Nephron progenitor cell (in vitro differentiated cells): ENCODE measurements around the gene PER2.
A peak's percentile ranks its signal among the peaks of the same experiment; 100 is the strongest.
"Not testable (repeated sequence)": the region's sequence is repeated elsewhere in the genome, so short reads cannot be mapped to it uniquely, and the experiment has no call there.

Experiments
- DNase-seq: peaks from one replicate; pipeline ENCODE4 v3.0.0; 2021
- H3K27ac Mint-ChIP-seq: 2 replicates; pipeline ENCODE4 v1.8.0; 2021; ENCODE audit warnings: mild to moderate bottlenecking, moderate library complexity, mixed read lengths
- H3K27me3 Mint-ChIP-seq: 2 replicates; pipeline ENCODE4 v1.8.0; 2021; ENCODE audit warnings: mild to moderate bottlenecking, low read depth, mixed read lengths; ENCODE audit not compliant: poor library complexity
- H3K36me3 Mint-ChIP-seq: 2 replicates; pipeline ENCODE4 v1.8.0; 2021; ENCODE audit warnings: low read depth, mixed read lengths
- H3K4me1 Mint-ChIP-seq: 2 replicates; pipeline ENCODE4 v1.8.0; 2021; ENCODE audit warnings: mixed read lengths
- H3K4me3 Mint-ChIP-seq: 2 replicates; pipeline ENCODE4 v1.8.0; 2021; ENCODE audit warnings: mild to moderate bottlenecking, moderate library complexity, mixed read lengths
- H3K9me3 Mint-ChIP-seq: 2 replicates; pipeline ENCODE4 v1.8.0; 2021; ENCODE audit warnings: mild to moderate bottlenecking, moderate library complexity, mixed read lengths
- CTCF ChIP-seq: fragments of 200-600 bp; sonication (generic); IDR thresholded peaks from 2 replicates; pipeline ENCODE4 v1.5.0; 2021; ENCODE audit warnings: antibody characterized with exemption

The PER2 gene

GRCh38 chr2:238287737-238288649 lies at the start of gene PER2:
Gene PER2 (minus strand): TSS chr2:238288610. CDS start chr2:238277936, 10,674 bp downstream.
- Mint-ChIP-seq H3K36me3 (peaks cover 5% of the 10 kb centered on the region), H3K9me3 (no peaks in the 10 kb centered on the region), H3K27ac (peak within 1 kb of the TSS; percentile 42), H3K4me3 (peak within 1 kb of the TSS; percentile 89), H3K4me1 (peaks cover 70% of the 10 kb centered on the region), H3K27me3 (no peaks in the 10 kb centered on the region)
- TF ChIP-seq CTCF = no peak
- DNase-seq = peak; percentile 35

GRCh38 chr2:238337846-238338245 lies 49.4 kb upstream of the PER2 start:
- Mint-ChIP-seq H3K27ac (no peak overlapping the region), H3K27me3 (no peaks in the 10 kb centered on the region), H3K4me3 (no peak overlapping the region), H3K9me3 (no peaks in the 10 kb centered on the region), H3K4me1 (peaks cover 11% of the 10 kb centered on the region), H3K36me3 (peaks cover 9% of the 10 kb centered on the region)
- no peak for TF ChIP-seq CTCF
- DNase-seq = no peak

- Mint-ChIP-seq H3K36me3 (peaks cover 9% of the 10 kb centered on the region), H3K4me1 (peaks cover 11% of the 10 kb centered on the region), H3K27me3 (no peaks in the 10 kb centered on the region), H3K4me3 (no peak overlapping the region), H3K27ac (peak overlapping the region; percentile 11), H3K9me3 (no peaks in the 10 kb centered on the region)
- DNase-seq = no peak
- no peak for TF ChIP-seq CTCF
Measured at GRCh38 chr2:238336793-238337444, 48.5 kb upstream of the PER2 start.

- Mint-ChIP-seq H3K27me3 (no peaks in the 10 kb centered on the region), H3K9me3 (no peaks in the 10 kb centered on the region), H3K4me1 (peaks cover 11% of the 10 kb centered on the region), H3K4me3 (no peak overlapping the region), H3K36me3 (peaks cover 9% of the 10 kb centered on the region), H3K27ac (no peak overlapping the region)
- TF ChIP-seq CTCF = no peak
- DNase-seq = no peak
Measured at GRCh38 chr2:238336151-238336550, 47.7 kb upstream of the PER2 start.

- not testable (repeated sequence) for H3K4me3 Mint-ChIP-seq, H3K27ac Mint-ChIP-seq, H3K9me3 Mint-ChIP-seq, H3K27me3 Mint-ChIP-seq, H3K36me3 Mint-ChIP-seq, DNase-seq
- H3K4me1 Mint-ChIP-seq = peaks cover 11% of the 10 kb centered on the region
Measured at GRCh38 chr2:238335591-238335990, 47.2 kb upstream of the PER2 start.

- no peak overlapping the region for H3K4me3 Mint-ChIP-seq
- H3K36me3 Mint-ChIP-seq = peaks cover 11% of the 10 kb centered on the region
- TF ChIP-seq CTCF = no peak
- no peak overlapping the region for H3K27ac Mint-ChIP-seq
- no peaks in the 10 kb centered on the region for H3K9me3 Mint-ChIP-seq
- H3K4me1 Mint-ChIP-seq = peaks cover 11% of the 10 kb centered on the region
- no peaks in the 10 kb centered on the region for H3K27me3 Mint-ChIP-seq
- no peak for DNase-seq
Measured at GRCh38 chr2:238334885-238335284, 46.5 kb upstream of the PER2 start.
